Umbilical cord (tissue), 2 donors: ENCODE data around the gene PNPLA2. TPM values are rescaled to one million over a fixed set of nuclear protein-coding genes. Genes with fewer than 3 reads are reported as not detected.

ENCODE experiments used
- DNase-seq: peaks from one replicate; pipeline ENCODE4 v3.0.0-alpha.2; 2015; ENCODE audit warnings: low spot score
- total RNA-seq: library from RNA; depleted of rRNA; stranded (reverse); fragments of >200 nt; gene quantifications from one replicate; pipeline ENCODE4 v1.2.3, GENCODE V29; 2014; ENCODE audit warnings: low replicate concordance; ENCODE audit not compliant: insufficient read depth

Gene PNPLA2
- total RNA-seq, 1 donor from 2014 or later: 6.7 TPM

GRCh38 chr11:830295-831117 is 11.8 kb downstream of the PNPLA2 start:
- DNase-seq: peak; percentile 75

- DNase-seq: no peak
Observed at GRCh38 chr11:831118-831864, 12.6 kb downstream of the PNPLA2 start.

- DNase-seq: no peak
Observed at GRCh38 chr11:831961-832528, 13.3 kb downstream of the PNPLA2 start.

- peak; percentile 73 for DNase-seq
Observed at GRCh38 chr11:832529-833113, 13.9 kb downstream of the PNPLA2 start, which contains the start of gene CD151. Gene CD151, plus strand, starts transcription at chr11:832952. Its CDS starts 3,118 bp downstream, at chr11:836070.

GRCh38 chr11:833114-833791 is 14.5 kb downstream of the PNPLA2 start:
- peak; percentile 73 for DNase-seq

- DNase-seq: no peak
Observed at GRCh38 chr11:833849-834311, 15.2 kb downstream of the PNPLA2 start.

- peak; percentile 67 for DNase-seq
Observed at GRCh38 chr11:834371-835316, 15.9 kb downstream of the PNPLA2 start.

- no peak for DNase-seq
Observed at GRCh38 chr11:836274-836673, 17.6 kb downstream of the PNPLA2 start.

GRCh38 chr11:836700-837099 is 18.0 kb downstream of the PNPLA2 start:
- no peak for DNase-seq

GRCh38 chr11:837189-837989 is 18.7 kb downstream of the PNPLA2 start:
- no peak for DNase-seq

GRCh38 chr11:837990-838307 is 19.2 kb downstream of the PNPLA2 start:
- DNase-seq: no peak

- DNase-seq: no peak
Observed at GRCh38 chr11:838441-839279, 19.9 kb downstream of the PNPLA2 start.

GRCh38 chr11:839280-839623 is 20.5 kb downstream of the PNPLA2 start:
- DNase-seq: no peak

GRCh38 chr11:839875-840617 is 21.3 kb downstream of the PNPLA2 start:
- DNase-seq: no peak

- no peak for DNase-seq
Observed at GRCh38 chr11:841981-842369, 23.3 kb downstream of the PNPLA2 start.

- DNase-seq: peak; percentile 90
Observed at GRCh38 chr11:842370-843002, 23.8 kb downstream of the PNPLA2 start, which contains the start of the genes POLR2L and TSPAN4. Gene POLR2L, minus strand, starts transcription at chr11:842529. Its CDS starts 21 bp downstream, at chr11:842508. Gene TSPAN4, plus strand, starts transcription at chr11:842852. Its CDS starts 7,453 bp downstream, at chr11:850305.

- no peak for DNase-seq
Observed at GRCh38 chr11:843086-843734, 24.5 kb downstream of the PNPLA2 start.
